ENCODE measurements around the gene PECR.

Gene PECR

GRCh38 chr2:216117561-216118340, 36.1 kb upstream of the PECR start:
- Histone ChIP-seq H3K4me2 (ENCODE audit: insufficient read depth, low read length) (no peak overlapping the region), H2AFZ (ENCODE audit: low read depth, low read length) (no peak overlapping the region), H3K27ac (ENCODE audit: low read length) (no peak overlapping the region), H3K9me3 (ENCODE audit: insufficient read depth, low read length, severe bottlenecking) (no peaks in the 10 kb centered on the region), H4K20me1 (ENCODE audit: insufficient read depth, low read length) (peaks cover 15% of the 10 kb centered on the region), H3K79me2 (ENCODE audit: insufficient read depth, low read length) (peaks cover 88% of the 10 kb centered on the region), H3K36me3 (ENCODE audit: insufficient read depth, low read length) (peaks cover 95% of the 10 kb centered on the region), H3K4me1 (ENCODE audit: insufficient read depth, low read length) (peaks cover 41% of the 10 kb centered on the region), H3K27me3 (ENCODE audit: insufficient read depth, low read length, poor library complexity) (no peaks in the 10 kb centered on the region), H3K4me3 (ENCODE audit: low read depth in 1 of 2, low read length in 2 of 2) (no peak overlapping the region), H3K9ac (ENCODE audit: low read depth, low read length) (no peak overlapping the region; the same call in 1 of the 2 replicates)
- no peak for TF ChIP-seq EZH2 (IDR thresholded peaks at IDR 0.05; ENCODE audit: borderline replicate concordance, low read depth, low read length, severe bottlenecking)
- TF ChIP-seq, protein P1, sequence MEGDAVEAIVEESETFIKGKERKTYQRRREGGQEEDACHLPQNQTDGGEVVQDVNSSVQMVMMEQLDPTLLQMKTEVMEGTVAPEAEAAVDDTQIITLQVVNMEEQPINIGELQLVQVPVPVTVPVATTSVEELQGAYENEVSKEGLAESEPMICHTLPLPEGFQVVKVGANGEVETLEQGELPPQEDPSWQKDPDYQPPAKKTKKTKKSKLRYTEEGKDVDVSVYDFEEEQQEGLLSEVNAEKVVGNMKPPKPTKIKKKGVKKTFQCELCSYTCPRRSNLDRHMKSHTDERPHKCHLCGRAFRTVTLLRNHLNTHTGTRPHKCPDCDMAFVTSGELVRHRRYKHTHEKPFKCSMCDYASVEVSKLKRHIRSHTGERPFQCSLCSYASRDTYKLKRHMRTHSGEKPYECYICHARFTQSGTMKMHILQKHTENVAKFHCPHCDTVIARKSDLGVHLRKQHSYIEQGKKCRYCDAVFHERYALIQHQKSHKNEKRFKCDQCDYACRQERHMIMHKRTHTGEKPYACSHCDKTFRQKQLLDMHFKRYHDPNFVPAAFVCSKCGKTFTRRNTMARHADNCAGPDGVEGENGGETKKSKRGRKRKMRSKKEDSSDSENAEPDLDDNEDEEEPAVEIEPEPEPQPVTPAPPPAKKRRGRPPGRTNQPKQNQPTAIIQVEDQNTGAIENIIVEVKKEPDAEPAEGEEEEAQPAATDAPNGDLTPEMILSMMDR (IDR thresholded peaks at IDR 0.05; ENCODE audit: borderline replicate concordance, extremely low read depth, low read length, poor library complexity, severe bottlenecking), result no peak
- DNase-seq (no peak), ATAC-seq (ENCODE audit: insufficient read depth, low read depth) (no peak)

GRCh38 chr2:216116418-216116817, 34.8 kb upstream of the PECR start:
- Histone ChIP-seq H4K20me1 (ENCODE audit: insufficient read depth, low read length) (peaks cover 22% of the 10 kb centered on the region), H3K9me3 (ENCODE audit: insufficient read depth, low read length, severe bottlenecking) (no peaks in the 10 kb centered on the region), H3K4me1 (ENCODE audit: insufficient read depth, low read length) (peaks cover 54% of the 10 kb centered on the region), H3K4me3 (ENCODE audit: low read depth in 1 of 2, low read length in 2 of 2) (no peak overlapping the region), H3K27me3 (ENCODE audit: insufficient read depth, low read length, poor library complexity) (no peaks in the 10 kb centered on the region), H2AFZ (ENCODE audit: low read depth, low read length) (no peak overlapping the region), H3K9ac (ENCODE audit: low read depth, low read length) (peak overlapping the region; percentile 69; the same call in 1 of the 2 replicates), H3K27ac (ENCODE audit: low read length) (no peak overlapping the region), H3K79me2 (ENCODE audit: insufficient read depth, low read length) (peaks cover 91% of the 10 kb centered on the region), H3K4me2 (ENCODE audit: insufficient read depth, low read length) (peak overlapping the region; percentile 68), H3K36me3 (ENCODE audit: insufficient read depth, low read length) (peaks cover 95% of the 10 kb centered on the region)
- ATAC-seq (ENCODE audit: insufficient read depth, low read depth) (no peak), DNase-seq (no peak)
- TF ChIP-seq, protein P1 (IDR thresholded peaks at IDR 0.05; ENCODE audit: borderline replicate concordance, extremely low read depth, low read length, poor library complexity, severe bottlenecking), result no peak
- TF ChIP-seq EZH2 (IDR thresholded peaks at IDR 0.05; ENCODE audit: borderline replicate concordance, low read depth, low read length, severe bottlenecking), result no peak

DNA sequence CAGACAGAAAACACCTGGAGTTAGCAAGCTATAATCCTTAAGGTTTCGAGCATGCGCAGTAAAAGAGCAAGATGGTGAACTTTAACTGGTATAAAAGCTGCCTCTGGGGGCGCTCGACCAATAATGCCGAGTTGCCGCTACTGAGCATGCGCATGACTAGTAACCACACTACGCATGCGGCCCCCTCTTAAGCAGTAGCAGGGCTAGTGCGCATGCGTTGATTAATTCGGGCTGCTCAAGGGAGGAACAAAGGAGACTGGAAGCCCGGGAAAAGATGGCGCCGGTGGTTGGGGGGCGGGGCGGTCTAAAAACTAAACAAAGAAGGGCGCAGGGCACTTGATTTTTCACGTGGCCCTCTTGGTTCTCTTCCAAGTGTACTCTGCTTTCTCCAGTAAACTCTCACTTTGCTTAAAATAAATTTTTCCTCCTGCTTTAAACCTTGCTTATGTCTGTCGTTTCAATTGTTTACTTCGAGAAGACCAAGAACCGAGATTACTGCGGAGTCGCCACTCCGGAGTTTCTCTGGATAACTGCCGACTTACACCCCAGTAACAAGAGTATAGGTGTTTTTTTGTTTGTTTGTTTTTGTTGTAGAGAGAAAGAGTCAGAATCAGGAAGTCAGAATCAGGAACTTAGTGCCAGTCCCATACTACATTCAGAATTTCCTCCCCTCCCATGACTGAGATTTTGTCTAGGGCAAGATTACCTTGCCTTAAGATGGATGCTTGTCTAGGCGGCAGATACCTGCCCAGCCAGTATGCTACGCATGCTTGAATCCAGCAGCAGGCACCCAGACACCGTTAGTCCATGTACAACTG, 33.3 kb upstream of the PECR start:
- H3K79me2 ChIP-seq (ENCODE audit: insufficient read depth, low read length), result peaks cover 94% of the 10 kb centered on the region
- peak; percentile 89 for ATAC-seq (ENCODE audit: insufficient read depth, low read depth)
- no peaks in the 10 kb centered on the region for H3K27me3 ChIP-seq (ENCODE audit: insufficient read depth, low read length, poor library complexity)
- peak; percentile 97 for DNase-seq
- H3K27ac ChIP-seq (ENCODE audit: low read length), result peak overlapping the region; percentile 89
- peak overlapping the region; percentile 69 for H3K9ac ChIP-seq (ENCODE audit: low read depth, low read length)
- peaks cover 69% of the 10 kb centered on the region for H3K4me1 ChIP-seq (ENCODE audit: insufficient read depth, low read length)
- no peak for TF ChIP-seq EZH2 (IDR thresholded peaks at IDR 0.05; ENCODE audit: borderline replicate concordance, low read depth, low read length, severe bottlenecking)
- TF ChIP-seq, protein P1 (IDR thresholded peaks at IDR 0.05; ENCODE audit: borderline replicate concordance, extremely low read depth, low read length, poor library complexity, severe bottlenecking), result peak; percentile 95
- H3K9me3 ChIP-seq (ENCODE audit: insufficient read depth, low read length, severe bottlenecking), result no peaks in the 10 kb centered on the region
- H3K36me3 ChIP-seq (ENCODE audit: insufficient read depth, low read length), result peaks cover 93% of the 10 kb centered on the region
- peak overlapping the region; percentile 46 to 60 for H3K4me3 ChIP-seq (ENCODE audit: low read depth in 1 of 2, low read length in 2 of 2)
- peak overlapping the region; percentile 68 for H3K4me2 ChIP-seq (ENCODE audit: insufficient read depth, low read length)
- H4K20me1 ChIP-seq (ENCODE audit: insufficient read depth, low read length), result peaks cover 28% of the 10 kb centered on the region
- peak overlapping the region; percentile 74 for H2AFZ ChIP-seq (ENCODE audit: low read depth, low read length)
